GM12892 (cell line): ENCODE measurements around the gene ZNF649.

Experiments used
- DNase-seq: peaks from one replicate; pipeline ENCODE4 v3.0.0; 2011; ENCODE audit not compliant: insufficient read length
- FAIRE-seq: peaks from 2 replicates; lab custom pipeline; 2011; peaks lifted over from hg19 to GRCh38; lab: Jason Lieb, UNC
- POLR2A ChIP-seq: IDR thresholded peaks from 2 replicates; pipeline ENCODE4 v1.6.1; 2011; ENCODE audit warnings: low read depth, low read length, control low read depth
- POLR2AphosphoS5 ChIP-seq: IDR thresholded peaks from 2 replicates; pipeline ENCODE4 v1.6.1; 2011; ENCODE audit warnings: low read depth, low read length, control low read depth
- TAF1 ChIP-seq: IDR thresholded peaks from 2 replicates; pipeline ENCODE4 v1.6.1; 2011; ENCODE audit warnings: low read depth, mild to moderate bottlenecking, control low read depth, low read length, borderline replicate concordance

Gene ZNF649

DNA sequence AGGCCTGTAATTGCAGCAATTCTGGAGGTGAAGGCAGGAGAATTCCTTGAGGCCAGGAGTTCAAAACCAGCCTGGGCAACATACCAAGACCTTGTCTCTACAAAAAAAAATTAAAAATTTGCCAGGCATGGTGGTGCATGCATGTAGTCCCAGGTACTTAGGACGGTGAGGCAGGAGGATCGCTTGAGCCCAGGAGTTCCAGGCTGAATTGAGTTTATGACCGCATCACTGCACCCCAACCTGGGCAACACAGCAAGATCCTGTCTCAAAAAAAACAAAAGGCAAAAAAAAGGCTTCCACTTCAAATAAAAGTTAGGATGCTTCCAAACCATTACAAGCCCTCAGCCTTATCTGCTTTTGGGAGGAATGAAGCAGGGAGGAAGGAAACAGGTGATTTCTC lies 22.3 kb downstream of the ZNF649 start:
- TF ChIP-seq TAF1 = no peak
- TF ChIP-seq POLR2A = no peak
- no peak for TF ChIP-seq POLR2AphosphoS5
- DNase-seq = no peak
- FAIRE-seq = no peak

DNA sequence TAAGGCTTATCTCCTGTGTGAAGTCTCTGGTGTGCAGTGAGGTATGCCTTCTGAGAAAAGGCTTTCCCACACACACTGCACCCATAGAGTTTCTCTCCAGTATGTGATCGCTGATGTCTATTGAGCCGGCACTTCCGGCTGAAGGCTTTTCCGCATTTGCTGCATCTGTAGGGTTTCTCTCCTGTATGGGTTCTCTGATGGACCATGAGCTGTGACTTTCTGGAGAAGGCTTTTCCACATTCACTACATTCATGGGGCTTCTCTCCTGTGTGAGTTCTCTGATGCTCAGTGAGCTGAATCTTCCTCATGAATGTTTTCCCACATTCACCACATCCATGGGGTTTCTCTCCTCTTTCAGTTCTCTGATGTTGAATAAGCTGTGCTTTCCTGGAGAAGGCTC lies 31.7 kb downstream of the ZNF649 start:
- FAIRE-seq (no peak), DNase-seq (no peak)
- TF ChIP-seq POLR2A (no peak), POLR2AphosphoS5 (no peak), TAF1 (no peak)

DNA sequence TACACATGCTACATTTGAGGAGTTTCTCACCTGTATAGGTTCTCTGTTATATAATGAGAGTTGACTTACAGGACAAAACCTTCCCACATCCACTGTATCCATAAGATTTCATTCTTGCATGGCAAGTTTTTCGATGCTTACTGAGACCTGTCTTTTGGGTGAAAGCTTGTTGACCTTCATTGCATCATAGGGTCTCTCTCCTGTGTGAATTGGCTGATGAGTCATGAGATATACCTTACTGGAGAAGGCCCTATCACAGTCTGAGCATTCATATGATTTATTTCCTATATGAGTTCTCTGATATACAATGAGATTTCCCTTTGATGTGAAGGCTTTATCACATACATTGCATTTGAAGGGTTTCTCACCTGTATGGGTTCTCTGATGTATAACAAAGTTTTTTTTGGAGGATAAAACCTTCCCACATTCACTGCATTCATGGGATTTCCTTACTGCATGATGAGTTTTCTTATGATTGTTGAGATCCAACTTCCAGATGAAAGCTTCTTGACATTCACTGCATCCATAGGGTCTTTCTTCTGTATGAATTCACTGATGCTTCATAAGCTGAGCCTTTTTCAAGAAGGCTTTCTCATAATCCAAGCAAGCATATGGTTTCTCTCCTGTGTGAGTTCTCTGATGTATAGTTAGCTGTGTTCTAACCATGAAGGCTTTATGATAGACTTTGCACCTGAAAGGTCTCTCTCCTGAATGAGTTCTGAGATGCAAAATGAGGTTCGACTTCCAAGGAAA lies 42.8 kb downstream of the ZNF649 start:
- no peak for TF ChIP-seq POLR2A
- no peak for TF ChIP-seq TAF1
- TF ChIP-seq POLR2AphosphoS5 = no peak
- DNase-seq = no peak
- FAIRE-seq = no peak
